Measurements from ENCODE around the gene KRTAP19-7.

Gene KRTAP19-7

DNA sequence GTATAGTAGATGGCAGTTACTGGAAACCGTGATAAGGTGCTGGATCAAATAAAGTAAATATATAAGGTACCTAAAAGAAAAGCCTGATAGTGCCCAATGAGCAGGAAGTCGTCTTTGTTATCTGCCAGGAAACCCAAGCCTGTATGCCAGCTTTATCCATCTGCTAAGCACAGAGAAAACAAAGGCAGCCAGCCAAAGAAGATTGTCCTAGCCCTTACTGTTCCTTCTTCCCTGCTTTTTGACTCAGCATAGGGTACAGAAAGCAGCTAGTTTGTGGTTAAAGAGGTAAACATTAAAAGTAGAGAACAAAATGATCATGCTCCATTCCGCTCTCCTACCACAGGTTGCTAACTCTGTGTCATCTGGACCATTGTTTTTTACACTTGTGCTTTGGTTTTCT lies 19.0 kb upstream of the KRTAP19-7 start:
- no peak for DNase-seq (ENCODE audit: low read depth in 1 of 2, low spot score in 1 of 2)
- no peak overlapping the region for H3K4me3 ChIP-seq (replicated peaks; ENCODE audit: insufficient read depth, low read length)
- TF ChIP-seq GABPA (IDR thresholded peaks at IDR 0.05; ENCODE audit: low read depth), result no peak
- H3K27ac ChIP-seq (replicated peaks), result no peak overlapping the region
- H3K27me3 ChIP-seq (ENCODE audit: insufficient read depth, poor library complexity, severe bottlenecking), result no peaks in the 10 kb centered on the region

DNA sequence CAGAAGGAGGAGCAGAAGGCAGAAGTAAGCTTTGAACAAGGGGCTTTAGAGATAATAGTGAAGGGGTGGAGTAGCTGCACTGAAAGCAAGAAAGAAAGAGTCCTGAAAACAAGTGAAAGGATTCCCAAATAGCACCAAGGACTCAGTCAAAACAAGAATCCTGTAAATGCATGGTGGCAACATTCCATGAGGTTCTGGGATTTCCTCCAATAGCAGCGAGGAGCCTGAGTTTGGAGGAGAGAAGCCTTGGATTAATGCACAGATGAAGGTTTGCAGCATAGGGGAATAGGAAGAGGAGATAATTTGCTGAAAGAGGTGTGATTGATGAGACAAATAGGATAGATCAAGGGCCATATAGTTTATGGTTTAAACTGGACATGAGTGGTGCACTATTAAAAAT lies 18.2 kb upstream of the KRTAP19-7 start:
- TF ChIP-seq, protein P1, sequence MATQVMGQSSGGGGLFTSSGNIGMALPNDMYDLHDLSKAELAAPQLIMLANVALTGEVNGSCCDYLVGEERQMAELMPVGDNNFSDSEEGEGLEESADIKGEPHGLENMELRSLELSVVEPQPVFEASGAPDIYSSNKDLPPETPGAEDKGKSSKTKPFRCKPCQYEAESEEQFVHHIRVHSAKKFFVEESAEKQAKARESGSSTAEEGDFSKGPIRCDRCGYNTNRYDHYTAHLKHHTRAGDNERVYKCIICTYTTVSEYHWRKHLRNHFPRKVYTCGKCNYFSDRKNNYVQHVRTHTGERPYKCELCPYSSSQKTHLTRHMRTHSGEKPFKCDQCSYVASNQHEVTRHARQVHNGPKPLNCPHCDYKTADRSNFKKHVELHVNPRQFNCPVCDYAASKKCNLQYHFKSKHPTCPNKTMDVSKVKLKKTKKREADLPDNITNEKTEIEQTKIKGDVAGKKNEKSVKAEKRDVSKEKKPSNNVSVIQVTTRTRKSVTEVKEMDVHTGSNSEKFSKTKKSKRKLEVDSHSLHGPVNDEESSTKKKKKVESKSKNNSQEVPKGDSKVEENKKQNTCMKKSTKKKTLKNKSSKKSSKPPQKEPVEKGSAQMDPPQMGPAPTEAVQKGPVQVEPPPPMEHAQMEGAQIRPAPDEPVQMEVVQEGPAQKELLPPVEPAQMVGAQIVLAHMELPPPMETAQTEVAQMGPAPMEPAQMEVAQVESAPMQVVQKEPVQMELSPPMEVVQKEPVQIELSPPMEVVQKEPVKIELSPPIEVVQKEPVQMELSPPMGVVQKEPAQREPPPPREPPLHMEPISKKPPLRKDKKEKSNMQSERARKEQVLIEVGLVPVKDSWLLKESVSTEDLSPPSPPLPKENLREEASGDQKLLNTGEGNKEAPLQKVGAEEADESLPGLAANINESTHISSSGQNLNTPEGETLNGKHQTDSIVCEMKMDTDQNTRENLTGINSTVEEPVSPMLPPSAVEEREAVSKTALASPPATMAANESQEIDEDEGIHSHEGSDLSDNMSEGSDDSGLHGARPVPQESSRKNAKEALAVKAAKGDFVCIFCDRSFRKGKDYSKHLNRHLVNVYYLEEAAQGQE (IDR thresholded peaks at IDR 0.05; ENCODE audit: insufficient replicate concordance, low read depth), result no peak
- H3K27ac ChIP-seq (replicated peaks), result no peak overlapping the region
- no peak for DNase-seq (ENCODE audit: low read depth in 1 of 2, low spot score in 1 of 2)
- no peaks in the 10 kb centered on the region for H3K27me3 ChIP-seq (ENCODE audit: insufficient read depth, poor library complexity, severe bottlenecking)
- H3K4me3 ChIP-seq (replicated peaks; ENCODE audit: insufficient read depth, low read length), result no peak overlapping the region

DNA sequence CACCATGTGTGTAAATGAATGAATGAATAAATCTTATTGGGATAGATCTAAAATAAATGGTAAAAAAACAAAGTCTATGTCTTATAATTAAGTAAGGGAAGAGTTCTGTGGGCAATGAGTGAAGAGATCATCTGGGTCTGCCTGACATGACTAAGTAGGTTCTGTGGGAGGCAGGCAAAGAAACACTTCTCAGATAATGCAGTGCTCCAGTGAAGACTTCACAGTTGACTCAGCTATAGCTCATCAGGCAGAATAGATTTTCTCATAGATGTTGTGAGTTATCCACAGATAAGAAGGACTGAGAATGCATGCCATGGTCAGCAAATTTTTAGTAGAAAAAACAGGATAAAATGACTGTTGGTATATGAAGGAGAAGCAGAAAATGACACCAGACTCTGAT lies 16.7 kb upstream of the KRTAP19-7 start:
- DNase-seq (ENCODE audit: low read depth in 1 of 2, low spot score in 1 of 2), result no peak
- Histone ChIP-seq H3K27ac (replicated peaks) (no peak overlapping the region), H3K4me3 (replicated peaks; ENCODE audit: insufficient read depth, low read length) (no peak overlapping the region), H3K27me3 (ENCODE audit: insufficient read depth, poor library complexity, severe bottlenecking) (no peaks in the 10 kb centered on the region)
- no peak for TF ChIP-seq GABPA (IDR thresholded peaks at IDR 0.05; ENCODE audit: low read depth)
- no peak for TF ChIP-seq SPI1 (IDR thresholded peaks at IDR 0.05; ENCODE audit: borderline replicate concordance, low read depth)
- no peak for TF ChIP-seq POLR2AphosphoS5 (IDR thresholded peaks at IDR 0.05; ENCODE audit: low read depth)
- TF ChIP-seq, protein P1 (IDR thresholded peaks at IDR 0.05; ENCODE audit: insufficient replicate concordance, low read depth), result no peak
- TF ChIP-seq, protein P2, sequence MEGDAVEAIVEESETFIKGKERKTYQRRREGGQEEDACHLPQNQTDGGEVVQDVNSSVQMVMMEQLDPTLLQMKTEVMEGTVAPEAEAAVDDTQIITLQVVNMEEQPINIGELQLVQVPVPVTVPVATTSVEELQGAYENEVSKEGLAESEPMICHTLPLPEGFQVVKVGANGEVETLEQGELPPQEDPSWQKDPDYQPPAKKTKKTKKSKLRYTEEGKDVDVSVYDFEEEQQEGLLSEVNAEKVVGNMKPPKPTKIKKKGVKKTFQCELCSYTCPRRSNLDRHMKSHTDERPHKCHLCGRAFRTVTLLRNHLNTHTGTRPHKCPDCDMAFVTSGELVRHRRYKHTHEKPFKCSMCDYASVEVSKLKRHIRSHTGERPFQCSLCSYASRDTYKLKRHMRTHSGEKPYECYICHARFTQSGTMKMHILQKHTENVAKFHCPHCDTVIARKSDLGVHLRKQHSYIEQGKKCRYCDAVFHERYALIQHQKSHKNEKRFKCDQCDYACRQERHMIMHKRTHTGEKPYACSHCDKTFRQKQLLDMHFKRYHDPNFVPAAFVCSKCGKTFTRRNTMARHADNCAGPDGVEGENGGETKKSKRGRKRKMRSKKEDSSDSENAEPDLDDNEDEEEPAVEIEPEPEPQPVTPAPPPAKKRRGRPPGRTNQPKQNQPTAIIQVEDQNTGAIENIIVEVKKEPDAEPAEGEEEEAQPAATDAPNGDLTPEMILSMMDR (IDR thresholded peaks at IDR 0.05; ENCODE audit: insufficient read depth, low read length), result no peak

DNA sequence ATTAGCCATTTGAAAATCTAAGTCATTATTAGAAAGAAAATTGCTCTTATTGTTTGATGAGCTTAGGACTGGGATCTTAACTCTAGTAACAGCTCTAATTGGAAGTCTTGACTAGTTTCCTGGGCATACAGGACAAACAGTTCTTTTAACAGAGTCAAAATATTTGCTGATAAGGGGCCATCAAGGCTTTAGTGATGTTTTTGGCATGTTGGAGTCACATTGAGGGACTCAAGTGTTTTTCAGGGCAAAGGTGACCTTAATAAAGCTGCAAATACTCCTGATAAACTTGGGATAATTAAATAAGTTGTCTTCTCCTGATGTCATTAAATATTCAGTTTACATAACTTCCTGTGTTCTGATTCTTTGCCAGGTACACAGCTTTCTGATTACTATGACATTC lies 6.5 kb upstream of the KRTAP19-7 start:
- TF ChIP-seq, protein P2 (IDR thresholded peaks at IDR 0.05; ENCODE audit: insufficient read depth, low read length), result no peak
- no peak for TF ChIP-seq SPI1 (IDR thresholded peaks at IDR 0.05; ENCODE audit: borderline replicate concordance, low read depth)
- TF ChIP-seq, protein P1 (IDR thresholded peaks at IDR 0.05; ENCODE audit: insufficient replicate concordance, low read depth), result no peak
- TF ChIP-seq GABPA (IDR thresholded peaks at IDR 0.05; ENCODE audit: low read depth), result no peak
- TF ChIP-seq POLR2AphosphoS5 (IDR thresholded peaks at IDR 0.05; ENCODE audit: low read depth), result no peak
- Histone ChIP-seq H3K27ac (replicated peaks) (no peak overlapping the region), H3K4me3 (replicated peaks; ENCODE audit: insufficient read depth, low read length) (no peak overlapping the region), H3K27me3 (ENCODE audit: insufficient read depth, poor library complexity, severe bottlenecking) (no peaks in the 10 kb centered on the region)
- no peak for DNase-seq (ENCODE audit: low read depth in 1 of 2, low spot score in 1 of 2)
